ENCODE measurements around the gene SEC16B. TPM values are rescaled to one million over a fixed set of nuclear protein-coding genes. Genes with fewer than 3 reads are reported as not detected.

Gene SEC16B
- total and polyA plus RNA-seq, 2 donors (not counting 1 experiment from before 2014, with no cell fraction given): 2.7 to 3.1 TPM

DNA sequence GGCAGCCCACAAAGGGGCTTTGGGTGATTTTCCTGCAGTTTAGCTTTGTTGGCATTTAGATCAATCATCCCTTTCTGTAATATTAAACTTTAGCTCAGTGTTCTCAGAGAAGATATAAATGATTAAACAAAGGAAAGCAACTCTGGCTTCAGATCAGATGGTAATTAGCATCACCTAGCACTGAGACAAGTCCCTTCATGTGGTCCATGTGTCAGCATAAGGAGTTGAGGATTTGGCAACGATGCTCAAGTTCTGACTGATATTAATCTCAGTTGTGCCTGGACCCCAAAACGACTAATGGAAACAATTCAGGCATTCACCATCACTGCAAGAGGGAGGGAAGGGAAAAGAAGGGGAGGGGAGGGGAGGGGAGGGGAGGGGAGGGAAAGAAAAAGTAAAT lies 60.4 kb downstream of the SEC16B start:
- Histone ChIP-seq H2AFZ (ENCODE audit: low read length) (no peak overlapping the region), H3K4me3 (replicated peaks in 1 of 4; ENCODE audit: control extremely low read depth in 1 of 4, insufficient read depth in 1 of 4, low read depth in 3 of 4, low read length in 4 of 4) (no peak overlapping the region), H3K36me3 (ENCODE audit: control insufficient read depth, insufficient read depth, low read length) (no peaks in the 10 kb centered on the region), H3K79me2 (ENCODE audit: control insufficient read depth, insufficient read depth, low read length) (no peaks in the 10 kb centered on the region), H3K9ac (ENCODE audit: insufficient read depth, low read length) (no peak overlapping the region), H3K27me3 (ENCODE audit: control insufficient read depth, insufficient read depth, low read length) (no peaks in the 10 kb centered on the region), H3K9me3 (ENCODE audit: control insufficient read depth, insufficient read depth, low read depth, low read length) (no peaks in the 10 kb centered on the region), H3K4me1 (ENCODE audit: control insufficient read depth, extremely low read depth, insufficient read depth, low read length) (peaks cover 2% of the 10 kb centered on the region), H4K20me1 (ENCODE audit: control insufficient read depth, extremely low read depth, insufficient read depth, low read length) (no peaks in the 10 kb centered on the region), H3K4me2 (ENCODE audit: extremely low read depth, insufficient read depth, low read length) (no peak overlapping the region), H3K27ac (ENCODE audit: insufficient read depth, low read length) (no peak overlapping the region)
- DNase-seq (ENCODE audit: low read depth in 2 of 2): no peak
- TF ChIP-seq EZH2 (IDR thresholded peaks at IDR 0.05; ENCODE audit: low read length, missing control alignments): no peak
- TF ChIP-seq, protein P1, sequence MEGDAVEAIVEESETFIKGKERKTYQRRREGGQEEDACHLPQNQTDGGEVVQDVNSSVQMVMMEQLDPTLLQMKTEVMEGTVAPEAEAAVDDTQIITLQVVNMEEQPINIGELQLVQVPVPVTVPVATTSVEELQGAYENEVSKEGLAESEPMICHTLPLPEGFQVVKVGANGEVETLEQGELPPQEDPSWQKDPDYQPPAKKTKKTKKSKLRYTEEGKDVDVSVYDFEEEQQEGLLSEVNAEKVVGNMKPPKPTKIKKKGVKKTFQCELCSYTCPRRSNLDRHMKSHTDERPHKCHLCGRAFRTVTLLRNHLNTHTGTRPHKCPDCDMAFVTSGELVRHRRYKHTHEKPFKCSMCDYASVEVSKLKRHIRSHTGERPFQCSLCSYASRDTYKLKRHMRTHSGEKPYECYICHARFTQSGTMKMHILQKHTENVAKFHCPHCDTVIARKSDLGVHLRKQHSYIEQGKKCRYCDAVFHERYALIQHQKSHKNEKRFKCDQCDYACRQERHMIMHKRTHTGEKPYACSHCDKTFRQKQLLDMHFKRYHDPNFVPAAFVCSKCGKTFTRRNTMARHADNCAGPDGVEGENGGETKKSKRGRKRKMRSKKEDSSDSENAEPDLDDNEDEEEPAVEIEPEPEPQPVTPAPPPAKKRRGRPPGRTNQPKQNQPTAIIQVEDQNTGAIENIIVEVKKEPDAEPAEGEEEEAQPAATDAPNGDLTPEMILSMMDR (conservative IDR thresholded peaks at IDR 0.05 in 1 of 2, IDR thresholded peaks at IDR 0.05 in 1 of 2; ENCODE audit: low read depth in 1 of 2, low read length in 2 of 2): no peak

DNA sequence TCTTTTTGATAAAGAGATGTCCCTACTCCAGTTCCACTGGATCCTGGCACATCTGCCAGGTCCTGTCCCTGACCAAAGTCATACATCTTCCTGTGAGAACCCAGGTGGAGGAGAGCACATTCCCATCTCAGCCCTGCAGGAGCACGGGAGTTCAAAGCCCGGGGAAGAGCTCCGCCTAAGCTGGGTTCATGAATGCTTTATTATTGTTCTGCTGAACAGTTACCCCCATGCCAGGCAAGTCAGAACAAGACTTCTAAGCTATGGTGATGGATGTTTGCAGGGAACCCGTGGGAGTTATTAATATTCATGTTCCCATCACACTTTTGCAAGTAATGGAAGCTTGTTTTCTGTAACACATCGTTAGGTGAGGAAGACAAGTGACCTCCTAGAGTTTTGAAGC lies 62.9 kb downstream of the SEC16B start:
- H3K79me2 ChIP-seq (ENCODE audit: control insufficient read depth, insufficient read depth, low read length): no peaks in the 10 kb centered on the region
- TF ChIP-seq EZH2 (IDR thresholded peaks at IDR 0.05; ENCODE audit: low read length, missing control alignments): no peak
- TF ChIP-seq, protein P1 (conservative IDR thresholded peaks at IDR 0.05 in 1 of 2, IDR thresholded peaks at IDR 0.05 in 1 of 2; ENCODE audit: low read depth in 1 of 2, low read length in 2 of 2): no peak
- H3K4me3 ChIP-seq (replicated peaks in 1 of 4; ENCODE audit: control extremely low read depth in 1 of 4, insufficient read depth in 1 of 4, low read depth in 3 of 4, low read length in 4 of 4): no peak overlapping the region

DNA sequence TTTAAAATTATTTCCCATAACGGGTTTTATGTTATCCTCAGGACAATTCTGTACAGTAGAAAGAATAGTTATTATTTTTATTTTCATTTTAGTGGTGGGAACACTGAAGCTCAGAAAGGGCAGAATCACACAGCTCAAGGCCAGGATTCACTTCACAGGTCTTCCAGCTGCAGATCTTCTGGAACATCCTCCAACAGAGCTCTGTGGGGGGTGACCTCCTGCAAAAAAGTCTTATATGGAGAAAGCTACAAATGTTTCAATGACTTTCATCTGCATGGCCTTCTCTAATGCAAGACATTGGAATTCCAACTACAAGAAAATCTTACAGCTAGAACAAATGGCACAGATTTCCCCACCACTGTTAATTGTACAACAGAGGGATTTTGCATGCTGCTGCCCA lies 64.2 kb downstream of the SEC16B start:
- no peak for DNase-seq (ENCODE audit: low read depth in 2 of 2)
- Histone ChIP-seq H3K36me3 (ENCODE audit: control insufficient read depth, insufficient read depth, low read length) (no peaks in the 10 kb centered on the region), H3K4me1 (ENCODE audit: control insufficient read depth, extremely low read depth, insufficient read depth, low read length) (no peaks in the 10 kb centered on the region), H3K27ac (ENCODE audit: insufficient read depth, low read length) (no peak overlapping the region), H3K9me3 (ENCODE audit: control insufficient read depth, insufficient read depth, low read depth, low read length) (no peaks in the 10 kb centered on the region), H3K4me3 (replicated peaks in 1 of 4; ENCODE audit: control extremely low read depth in 1 of 4, insufficient read depth in 1 of 4, low read depth in 3 of 4, low read length in 4 of 4) (no peak overlapping the region), H4K20me1 (ENCODE audit: control insufficient read depth, extremely low read depth, insufficient read depth, low read length) (no peaks in the 10 kb centered on the region), H2AFZ (ENCODE audit: low read length) (no peak overlapping the region), H3K9ac (ENCODE audit: insufficient read depth, low read length) (no peak overlapping the region), H3K27me3 (ENCODE audit: control insufficient read depth, insufficient read depth, low read length) (no peaks in the 10 kb centered on the region), H3K79me2 (ENCODE audit: control insufficient read depth, insufficient read depth, low read length) (no peaks in the 10 kb centered on the region), H3K4me2 (ENCODE audit: extremely low read depth, insufficient read depth, low read length) (no peak overlapping the region)
- TF ChIP-seq, protein P1 (conservative IDR thresholded peaks at IDR 0.05 in 1 of 2, IDR thresholded peaks at IDR 0.05 in 1 of 2; ENCODE audit: low read depth in 1 of 2, low read length in 2 of 2): no peak
- TF ChIP-seq EZH2 (IDR thresholded peaks at IDR 0.05; ENCODE audit: low read length, missing control alignments): no peak

More for the DNA sequence above, 62.9 kb downstream of the SEC16B start:
- no peak for DNase-seq (ENCODE audit: low read depth in 2 of 2)
- Histone ChIP-seq H3K4me2 (ENCODE audit: extremely low read depth, insufficient read depth, low read length) (no peak overlapping the region), H3K27me3 (ENCODE audit: control insufficient read depth, insufficient read depth, low read length) (no peaks in the 10 kb centered on the region), H2AFZ (ENCODE audit: low read length) (no peak overlapping the region), H3K27ac (ENCODE audit: insufficient read depth, low read length) (no peak overlapping the region), H3K9ac (ENCODE audit: insufficient read depth, low read length) (no peak overlapping the region), H4K20me1 (ENCODE audit: control insufficient read depth, extremely low read depth, insufficient read depth, low read length) (no peaks in the 10 kb centered on the region), H3K4me1 (ENCODE audit: control insufficient read depth, extremely low read depth, insufficient read depth, low read length) (no peaks in the 10 kb centered on the region), H3K36me3 (ENCODE audit: control insufficient read depth, insufficient read depth, low read length) (no peaks in the 10 kb centered on the region), H3K9me3 (ENCODE audit: control insufficient read depth, insufficient read depth, low read depth, low read length) (no peaks in the 10 kb centered on the region)

Data from fibroblast of lung (primary cell).